Brain microvascular endothelial cell (primary cell): ENCODE results near the gene LRCH4.
A peak's percentile ranks its signal among the peaks of the same experiment; 100 is the strongest.

ENCODE experiments used
- DNase-seq: peaks from one replicate; pipeline ENCODE4 v3.0.0-alpha.2; 2020
- H3K27ac ChIP-seq: fragments of 250-450 bp; sonication (Bioruptor Pico); 2 replicates; pipeline ENCODE4 v1.5.1; 2020; ENCODE audit warnings: mild to moderate bottlenecking, moderate library complexity
- H3K27me3 ChIP-seq: fragments of 250-450 bp; sonication (Bioruptor Pico); replicated peaks from 2 replicates; pipeline ENCODE4 v1.5.1; 2020; ENCODE audit warnings: mild to moderate bottlenecking
- H3K36me3 ChIP-seq: fragments of 250-450 bp; sonication (Bioruptor Pico); replicated peaks from 2 replicates; pipeline ENCODE4 v1.5.1; 2020; ENCODE audit warnings: mild to moderate bottlenecking
- H3K4me3 ChIP-seq: 2 replicates; pipeline ENCODE4 v1.5.1; 2011; ENCODE audit warnings: low read depth, mild to moderate bottlenecking, control low read depth, low read length, moderate library complexity
- in situ Hi-C: cut with HindIII; loops from 2 replicates; pipeline ENCODE4 v1.10.0; 2017; ENCODE audit warnings: low sequenced_read_pairs, low pct_ligation_motif_present
- TF ChIP-seq, protein P1 (sequence below): IDR thresholded peaks from 2 replicates; pipeline ENCODE4 v1.5.1; 2011; ENCODE audit warnings: low read depth, mild to moderate bottlenecking, moderate library complexity, low read length, control low read depth, inconsistent platforms; ENCODE audit errors: missing control alignments

The LRCH4 gene, protein sequence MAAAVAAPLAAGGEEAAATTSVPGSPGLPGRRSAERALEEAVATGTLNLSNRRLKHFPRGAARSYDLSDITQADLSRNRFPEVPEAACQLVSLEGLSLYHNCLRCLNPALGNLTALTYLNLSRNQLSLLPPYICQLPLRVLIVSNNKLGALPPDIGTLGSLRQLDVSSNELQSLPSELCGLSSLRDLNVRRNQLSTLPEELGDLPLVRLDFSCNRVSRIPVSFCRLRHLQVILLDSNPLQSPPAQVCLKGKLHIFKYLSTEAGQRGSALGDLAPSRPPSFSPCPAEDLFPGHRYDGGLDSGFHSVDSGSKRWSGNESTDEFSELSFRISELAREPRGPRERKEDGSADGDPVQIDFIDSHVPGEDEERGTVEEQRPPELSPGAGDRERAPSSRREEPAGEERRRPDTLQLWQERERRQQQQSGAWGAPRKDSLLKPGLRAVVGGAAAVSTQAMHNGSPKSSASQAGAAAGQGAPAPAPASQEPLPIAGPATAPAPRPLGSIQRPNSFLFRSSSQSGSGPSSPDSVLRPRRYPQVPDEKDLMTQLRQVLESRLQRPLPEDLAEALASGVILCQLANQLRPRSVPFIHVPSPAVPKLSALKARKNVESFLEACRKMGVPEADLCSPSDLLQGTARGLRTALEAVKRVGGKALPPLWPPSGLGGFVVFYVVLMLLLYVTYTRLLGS

GRCh38 chr7:100585511-100586265 lies at the start of gene LRCH4:
LRCH4 (minus strand) TSS chr7:100586129; CDS start chr7:100586100, 29 bp downstream.
- peak; percentile 7 for DNase-seq
- in situ Hi-C loops, result no loop called here
- no peaks in the 10 kb centered on the region for H3K27me3 ChIP-seq
- TF ChIP-seq, protein P1, sequence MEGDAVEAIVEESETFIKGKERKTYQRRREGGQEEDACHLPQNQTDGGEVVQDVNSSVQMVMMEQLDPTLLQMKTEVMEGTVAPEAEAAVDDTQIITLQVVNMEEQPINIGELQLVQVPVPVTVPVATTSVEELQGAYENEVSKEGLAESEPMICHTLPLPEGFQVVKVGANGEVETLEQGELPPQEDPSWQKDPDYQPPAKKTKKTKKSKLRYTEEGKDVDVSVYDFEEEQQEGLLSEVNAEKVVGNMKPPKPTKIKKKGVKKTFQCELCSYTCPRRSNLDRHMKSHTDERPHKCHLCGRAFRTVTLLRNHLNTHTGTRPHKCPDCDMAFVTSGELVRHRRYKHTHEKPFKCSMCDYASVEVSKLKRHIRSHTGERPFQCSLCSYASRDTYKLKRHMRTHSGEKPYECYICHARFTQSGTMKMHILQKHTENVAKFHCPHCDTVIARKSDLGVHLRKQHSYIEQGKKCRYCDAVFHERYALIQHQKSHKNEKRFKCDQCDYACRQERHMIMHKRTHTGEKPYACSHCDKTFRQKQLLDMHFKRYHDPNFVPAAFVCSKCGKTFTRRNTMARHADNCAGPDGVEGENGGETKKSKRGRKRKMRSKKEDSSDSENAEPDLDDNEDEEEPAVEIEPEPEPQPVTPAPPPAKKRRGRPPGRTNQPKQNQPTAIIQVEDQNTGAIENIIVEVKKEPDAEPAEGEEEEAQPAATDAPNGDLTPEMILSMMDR, result no peak
- H3K27ac ChIP-seq, result peak within 1 kb of the TSS; percentile 88
- peaks cover 19% of the 10 kb centered on the region for H3K36me3 ChIP-seq
- H3K4me3 ChIP-seq, result peak within 1 kb of the TSS; percentile 76

DNA sequence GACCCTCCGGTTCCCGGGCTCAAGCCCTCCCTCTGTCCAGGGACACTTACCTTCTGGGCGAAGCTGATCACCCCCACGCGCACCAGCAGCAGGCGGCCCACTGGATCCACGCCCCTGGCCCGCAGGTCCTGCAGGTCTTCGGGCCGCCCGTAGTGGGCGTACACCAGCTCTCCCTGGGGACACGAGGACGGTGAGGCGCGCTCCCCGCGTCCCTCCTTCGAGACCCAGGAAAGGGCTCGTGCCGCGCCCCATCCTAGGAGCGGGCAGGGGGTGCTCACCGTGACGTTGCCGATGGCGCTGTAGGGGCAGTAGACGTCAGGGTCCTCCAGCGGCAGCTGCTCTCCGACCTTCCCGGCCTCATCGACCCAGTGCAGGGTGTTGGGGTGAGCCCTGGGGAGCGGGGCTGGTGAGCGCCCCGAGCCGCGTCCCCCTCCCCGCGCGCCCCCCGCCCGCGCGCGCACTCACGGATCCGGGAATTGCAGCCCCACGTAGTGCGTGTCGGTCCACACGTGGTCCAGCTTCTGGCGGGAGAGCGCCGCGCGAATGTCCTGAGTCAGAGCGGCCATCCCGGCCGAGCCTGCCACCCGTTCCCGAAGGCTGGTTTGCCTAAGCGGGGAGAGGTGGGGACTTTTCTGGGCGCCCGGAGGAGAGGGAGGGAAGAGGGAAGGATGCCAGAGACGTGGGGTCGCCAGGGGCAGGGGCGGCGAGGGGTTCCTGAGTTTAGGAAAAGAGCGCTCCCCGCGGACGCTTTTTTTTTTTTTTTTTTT lies 47.2 kb upstream of the LRCH4 start:
- DNase-seq, result no peak
- H3K27me3 ChIP-seq, result no peaks in the 10 kb centered on the region
- H3K36me3 ChIP-seq, result no peaks in the 10 kb centered on the region
- no peak overlapping the region for H3K27ac ChIP-seq
- TF ChIP-seq, protein P1, result peak; percentile 55
- peak overlapping the region; percentile 39 for H3K4me3 ChIP-seq
- in situ Hi-C loops, result no loop called here

DNA sequence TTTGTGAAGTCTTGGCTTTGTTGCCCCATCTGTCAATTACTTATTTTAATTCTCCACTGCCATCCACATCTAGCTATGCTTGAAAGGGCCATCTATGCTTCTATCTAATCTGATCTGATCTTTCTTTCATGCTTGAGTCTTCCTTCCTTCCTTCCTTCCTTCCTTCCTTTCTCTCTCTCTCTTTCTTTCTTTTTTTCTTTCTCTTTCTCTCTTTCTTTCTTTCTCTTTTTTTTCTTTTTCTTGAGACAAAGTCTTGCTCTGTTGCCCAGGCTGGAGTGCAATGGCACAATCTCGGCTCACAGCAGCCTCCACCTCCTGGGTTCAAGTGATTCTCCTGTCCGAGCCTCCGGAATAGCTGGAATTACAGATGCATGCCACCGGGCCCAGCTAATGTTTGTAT lies 44.1 kb upstream of the LRCH4 start:
- H3K27ac ChIP-seq, result no peak overlapping the region
- no peaks in the 10 kb centered on the region for H3K36me3 ChIP-seq
- no peak for DNase-seq
- in situ Hi-C loops, result no loop called here
- H3K4me3 ChIP-seq, result no peak overlapping the region
- TF ChIP-seq, protein P1, result no peak
- H3K27me3 ChIP-seq, result no peaks in the 10 kb centered on the region

- no peak for DNase-seq
- no peaks in the 10 kb centered on the region for H3K36me3 ChIP-seq
- no peak overlapping the region for H3K27ac ChIP-seq
- no peaks in the 10 kb centered on the region for H3K27me3 ChIP-seq
- no peak overlapping the region for H3K4me3 ChIP-seq
- TF ChIP-seq, protein P1, result peak; percentile 64
- in situ Hi-C loops, result no loop called here
These were observed 43.3 kb upstream of the LRCH4 start for GRCh38 chr7:100629117-100629716.

GRCh38 chr7:100627238-100627549 lies 41.3 kb upstream of the LRCH4 start:
- TF ChIP-seq, protein P1, result no peak
- Histone ChIP-seq H3K36me3 (no peaks in the 10 kb centered on the region), H3K4me3 (no peak overlapping the region), H3K27me3 (no peaks in the 10 kb centered on the region), H3K27ac (no peak overlapping the region)
- no peak for DNase-seq
- in situ Hi-C loops, result no loop called here
